ENCODE measurements around the gene SPRR2E. TPM values are rescaled to one million over a fixed set of nuclear protein-coding genes. Genes with fewer than 3 reads are reported as not detected.
A peak's percentile ranks its signal among the peaks of the same experiment; 100 is the strongest.
"Not testable (repeated sequence)": the region's sequence is repeated elsewhere in the genome, so short reads cannot be mapped to it uniquely, and the experiment has no call there.

The SPRR2E gene
- total RNA-seq, 1 donor from 2014 or later = not detected

DNA sequence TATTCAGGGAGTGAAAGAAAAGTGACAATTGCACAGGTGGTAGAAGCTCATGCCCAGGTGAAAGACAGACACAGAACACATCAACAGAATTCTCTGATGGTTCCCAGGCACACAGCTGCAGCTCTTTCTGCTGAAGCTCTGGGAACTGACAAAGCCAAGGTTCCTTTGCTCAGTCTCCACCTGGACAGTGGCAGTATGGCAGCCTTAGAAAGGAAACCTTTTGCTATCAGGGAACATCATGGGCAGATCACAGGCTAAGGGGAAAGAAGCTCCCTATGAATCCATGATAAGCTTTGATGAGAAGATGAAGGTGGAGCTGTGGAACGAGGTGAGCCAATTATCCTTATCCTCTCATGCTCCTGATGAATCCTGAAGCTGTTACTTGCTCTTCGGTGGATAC lies 24.1 kb downstream of the SPRR2E start:
- DNase-seq (ENCODE audit: low read depth) = no peak

DNA sequence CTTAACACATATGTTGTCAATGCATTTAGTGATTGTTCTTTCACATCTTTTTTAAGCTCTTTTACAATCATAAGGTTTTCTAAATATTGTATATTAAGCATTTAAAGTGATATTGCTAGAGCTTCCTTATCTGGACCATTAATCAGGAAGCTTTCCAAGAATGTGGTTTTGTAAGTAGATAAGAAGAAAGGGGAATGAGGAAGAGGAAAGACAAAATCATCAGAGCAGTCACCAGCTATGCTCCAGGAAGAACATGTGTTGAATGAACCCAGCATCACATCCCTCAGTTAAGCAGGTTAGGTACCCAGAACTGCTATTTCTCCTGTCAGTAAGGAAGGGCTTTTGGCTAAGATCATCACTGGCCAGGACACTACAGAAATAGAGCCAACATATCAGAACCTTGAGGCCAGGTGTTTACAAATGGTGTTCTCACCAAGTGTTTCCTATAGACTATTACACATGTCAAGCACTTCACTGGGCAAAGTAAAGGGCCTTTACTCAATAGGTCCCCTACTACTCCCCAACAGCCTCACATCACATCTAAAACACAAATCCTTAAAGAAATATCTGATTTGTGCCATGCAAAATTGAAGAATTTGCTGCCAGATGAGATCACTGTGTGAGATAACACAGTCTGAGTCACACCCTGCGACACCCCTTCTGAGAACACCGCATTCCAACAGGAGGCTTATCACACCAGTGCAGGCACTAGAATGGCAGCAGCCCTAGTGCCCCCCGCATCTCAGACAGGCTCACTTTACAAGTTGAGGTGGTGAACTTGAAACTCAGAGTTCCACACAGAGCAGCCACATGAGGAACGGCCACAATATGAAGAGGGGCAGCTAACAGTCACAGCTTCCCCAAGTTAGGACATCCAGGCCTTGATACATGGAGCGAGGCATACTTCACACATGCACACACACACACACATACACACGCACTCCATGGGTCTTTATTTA lies 35.2 kb downstream of the SPRR2E start:
- peak; percentile 37 for DNase-seq (ENCODE audit: low read depth)

DNA sequence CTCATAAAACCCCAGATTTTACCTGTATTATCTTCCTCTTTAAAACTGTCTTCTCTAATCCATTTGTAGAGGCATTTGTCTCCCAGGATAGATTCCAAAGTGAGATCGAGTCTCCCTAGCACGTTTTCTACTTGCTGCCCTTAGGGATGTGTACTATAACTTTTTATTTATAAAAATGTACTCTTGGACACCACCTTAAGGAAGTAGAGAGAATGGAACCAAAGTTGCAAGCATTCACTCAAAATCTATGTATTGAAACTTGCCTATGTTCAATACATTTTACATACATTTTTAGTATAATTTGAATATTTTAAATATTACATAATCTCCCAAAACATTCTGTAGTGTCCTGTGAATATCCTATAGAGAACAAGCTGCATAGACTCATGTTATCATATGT lies 36.2 kb downstream of the SPRR2E start:
- DNase-seq (ENCODE audit: low read depth) = no peak

DNA sequence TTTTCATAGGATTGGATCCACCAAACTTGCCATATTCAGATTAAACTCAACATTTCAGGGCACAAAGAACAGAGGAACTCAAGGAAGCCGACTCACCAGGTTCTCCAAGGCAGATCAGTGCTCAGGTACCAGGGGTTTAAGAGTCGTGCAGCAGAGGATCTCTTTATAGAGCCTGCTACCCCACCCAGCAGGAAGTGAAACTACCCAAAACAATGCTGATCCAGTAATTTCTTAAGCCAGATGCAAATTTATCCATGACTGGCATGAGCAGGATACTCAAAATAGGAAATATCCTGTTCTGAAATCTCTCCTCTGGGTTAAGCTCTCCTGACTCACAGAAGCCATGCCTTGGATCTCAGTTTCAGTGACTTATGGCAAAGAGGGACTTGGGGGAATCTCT lies 37.0 kb downstream of the SPRR2E start, which contains the start of gene SPRR2A:
Gene SPRR2A, minus strand, starts transcription at position 138 of the 400 bp plus-strand sequence. CDS start 777 bp downstream, outside the sequence.
- DNase-seq (ENCODE audit: low read depth) = no peak

DNA sequence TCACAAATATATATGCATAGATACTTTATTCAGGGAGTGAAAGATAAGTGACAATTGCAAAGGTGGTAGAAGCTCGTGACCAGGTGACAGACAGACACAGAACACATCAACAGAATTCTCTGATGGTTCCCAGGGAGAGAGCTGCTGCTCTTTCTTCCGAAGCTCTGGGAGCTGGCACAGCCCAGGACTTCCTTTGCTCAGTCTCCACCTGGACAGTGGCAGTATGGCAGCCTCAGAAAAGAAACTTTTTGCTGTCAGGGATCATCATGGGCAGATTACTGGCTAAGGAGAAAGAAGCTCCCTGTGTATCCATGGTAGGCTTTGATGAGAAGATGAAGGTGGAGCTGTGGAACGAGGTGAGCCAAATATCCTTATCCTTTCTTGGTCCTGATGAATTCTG lies 38.2 kb downstream of the SPRR2E start:
- DNase-seq (ENCODE audit: low read depth) = not testable (repeated sequence)

DNA sequence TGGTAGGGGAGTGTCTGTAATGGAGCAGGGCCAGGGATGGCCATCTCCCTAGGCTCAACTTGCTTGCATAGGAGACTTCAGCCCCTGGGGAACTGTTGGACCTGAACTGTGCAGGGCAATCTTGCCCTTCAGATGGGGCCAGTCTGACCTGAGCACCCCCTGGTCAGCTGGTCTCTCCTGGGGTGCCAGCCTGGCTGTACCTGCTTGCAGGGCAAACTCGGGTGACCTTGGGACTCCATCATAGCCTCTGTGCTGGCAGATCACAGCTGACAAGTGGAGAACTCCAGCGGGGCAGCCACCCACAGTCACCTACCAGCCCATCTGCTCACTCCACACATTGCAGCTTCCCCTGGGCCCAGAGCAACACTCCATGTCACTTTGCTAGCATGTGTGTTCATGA lies 45.1 kb downstream of the SPRR2E start:
- no peak for DNase-seq (ENCODE audit: low read depth)

Other genes starting within 250 kb of the SPRR2E start
- not detected in 2 replicates for gene LCE7A, start 234.5 kb downstream of the SPRR2E start, total RNA-seq
- gene SMCP, start 216.2 kb downstream of the SPRR2E start, total RNA-seq = not detected in 2 replicates
- gene IVL, start 186.0 kb downstream of the SPRR2E start, total RNA-seq = 0.15 and 2.4 TPM in 2 replicates
- not detected in 2 replicates for gene SPRR5, start 147.3 kb downstream of the SPRR2E start, total RNA-seq
- not detected in 2 replicates for gene SPRR4, start 123.9 kb downstream of the SPRR2E start, total RNA-seq
- gene SPRR1A, start 110.4 kb downstream of the SPRR2E start, total RNA-seq = not detected in 2 replicates
- not detected in 2 replicates for gene SPRR3, start 92.8 kb downstream of the SPRR2E start, total RNA-seq
- gene SPRR1B, start 63.3 kb downstream of the SPRR2E start, total RNA-seq = not detected in 2 replicates
- gene SPRR2D, start 53.4 kb downstream of the SPRR2E start, total RNA-seq = not detected in 2 replicates
- gene SPRR2A, start 37.0 kb downstream of the SPRR2E start, total RNA-seq = not detected in 2 replicates
- not detected in 2 replicates for gene SPRR2B, start 22.9 kb downstream of the SPRR2E start, total RNA-seq
- not detected in 2 replicates for gene SPRR2F, start 19.0 kb upstream of the SPRR2E start, total RNA-seq
- gene SPRR2G, start 56.4 kb upstream of the SPRR2E start, total RNA-seq = not detected in 2 replicates
- gene LELP1, start 108.9 kb upstream of the SPRR2E start, total RNA-seq = not detected in 2 replicates
- not detected in 2 replicates for gene PRR9, start 123.1 kb upstream of the SPRR2E start, total RNA-seq
- gene LORICRIN, start 165.2 kb upstream of the SPRR2E start, total RNA-seq = not detected in 2 replicates
- not detected in 2 replicates for gene PGLYRP3, start 218.4 kb upstream of the SPRR2E start, total RNA-seq